ENCODE measurements around the gene SPDYE6. TPM values are rescaled to one million over a fixed set of nuclear protein-coding genes. Genes with fewer than 3 reads are reported as not detected.
"Not testable (repeated sequence)": the region's sequence is repeated elsewhere in the genome, so short reads cannot be mapped to it uniquely, and the experiment has no call there.

SPDYE6 gene
- polyA plus RNA-seq, 3 donors: 0.12 to 0.29 TPM; not detected in 1

DNA sequence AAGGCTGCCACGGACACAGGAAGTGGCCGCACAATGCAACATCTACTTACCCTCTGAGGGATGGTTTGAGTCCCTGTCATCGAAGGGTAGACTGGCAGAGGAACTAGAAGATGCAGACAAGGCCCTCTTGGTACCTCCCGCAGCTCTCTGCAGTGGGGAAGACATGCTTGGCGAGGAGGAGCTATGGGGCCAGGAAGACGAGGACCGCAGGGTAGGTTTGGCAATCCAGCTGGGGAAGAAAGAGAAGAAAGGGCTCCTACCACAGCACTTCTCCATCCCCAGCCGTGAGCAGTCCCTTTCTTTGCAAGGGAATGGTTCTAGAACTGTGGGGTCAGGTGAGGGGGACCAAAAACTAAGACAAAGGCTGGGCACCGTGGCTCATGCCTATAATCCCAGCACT lies 26.9 kb downstream of the SPDYE6 start:
- DNase-seq; H2AFZ ChIP-seq (ENCODE audit: insufficient read depth, low read depth, low read length, poor library complexity, severe bottlenecking); H3K9me3 ChIP-seq (replicated peaks in 1 of 2; ENCODE audit: control insufficient read depth in 1 of 2, insufficient read depth in 1 of 2, low read length in 2 of 2); H4K20me1 ChIP-seq (ENCODE audit: insufficient read depth, low read length); H3K4me1 ChIP-seq (ENCODE audit: control insufficient read depth in 1 of 2, insufficient read depth in 2 of 2, low read length in 2 of 2); intact Hi-C loops (cut with micrococcal nuclease); H3K27me3 ChIP-seq (ENCODE audit: control insufficient read depth in 2 of 2, insufficient read depth in 2 of 2, low read length in 2 of 2); H3K4me2 ChIP-seq (replicated peaks; ENCODE audit: extremely low read depth, low read length, poor library complexity, severe bottlenecking); H3K9me3 Mint-ChIP-seq; H3K27me3 Mint-ChIP-seq (ENCODE audit: low read depth in 3 of 3); H3K4me3 Mint-ChIP-seq; H3K9ac ChIP-seq (ENCODE audit: insufficient read depth, low read length, poor library complexity, severe bottlenecking); H3K4me3 ChIP-seq (replicated peaks in 1 of 3; ENCODE audit: low read depth in 2 of 3, low read length in 3 of 3); H3K27ac Mint-ChIP-seq; H3K36me3 ChIP-seq (replicated peaks in 1 of 2; ENCODE audit: control insufficient read depth in 1 of 2, insufficient read depth in 2 of 2, low read length in 2 of 2); H3K27ac ChIP-seq (ENCODE audit: low read depth in 1 of 2, low read length in 2 of 2); H3K79me2 ChIP-seq (ENCODE audit: insufficient read depth, low read length); H3K36me3 Mint-ChIP-seq: not testable (repeated sequence)
- peaks cover 17% of the 10 kb centered on the region for H3K4me1 Mint-ChIP-seq
- 82% methylated on average over 2 of the region's 9 CpGs for WGBS (ENCODE audit: insufficient coverage)

DNA sequence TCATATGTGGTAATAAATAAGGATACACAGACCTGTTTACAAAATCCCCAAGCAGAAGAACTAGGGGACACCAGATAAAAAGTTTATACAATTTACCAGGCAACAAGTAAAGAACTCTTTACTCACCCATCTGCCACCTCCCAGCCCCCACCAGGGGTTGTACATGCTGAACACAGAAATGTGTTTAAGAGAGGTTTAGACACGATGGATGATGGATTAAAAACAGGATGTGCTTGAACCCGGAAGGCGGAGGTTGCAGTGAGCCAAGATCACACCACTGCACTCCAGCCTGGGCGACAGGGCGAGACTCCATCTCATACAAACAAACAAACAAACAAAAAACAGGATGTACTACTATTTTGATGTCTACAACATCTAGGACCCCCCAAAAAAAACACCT lies 27.4 kb downstream of the SPDYE6 start:
- H3K4me3 Mint-ChIP-seq; H3K4me3 ChIP-seq (replicated peaks in 1 of 3; ENCODE audit: low read depth in 2 of 3, low read length in 3 of 3); H2AFZ ChIP-seq (ENCODE audit: insufficient read depth, low read depth, low read length, poor library complexity, severe bottlenecking); H3K36me3 ChIP-seq (replicated peaks in 1 of 2; ENCODE audit: control insufficient read depth in 1 of 2, insufficient read depth in 2 of 2, low read length in 2 of 2); H3K4me2 ChIP-seq (replicated peaks; ENCODE audit: extremely low read depth, low read length, poor library complexity, severe bottlenecking); intact Hi-C loops (cut with micrococcal nuclease); H3K27ac ChIP-seq (ENCODE audit: low read depth in 1 of 2, low read length in 2 of 2); H3K9me3 Mint-ChIP-seq; DNase-seq; H3K27me3 ChIP-seq (ENCODE audit: control insufficient read depth in 2 of 2, insufficient read depth in 2 of 2, low read length in 2 of 2); H3K4me1 ChIP-seq (ENCODE audit: control insufficient read depth in 1 of 2, insufficient read depth in 2 of 2, low read length in 2 of 2); H3K9me3 ChIP-seq (replicated peaks in 1 of 2; ENCODE audit: control insufficient read depth in 1 of 2, insufficient read depth in 1 of 2, low read length in 2 of 2); H4K20me1 ChIP-seq (ENCODE audit: insufficient read depth, low read length); H3K27ac Mint-ChIP-seq; H3K9ac ChIP-seq (ENCODE audit: insufficient read depth, low read length, poor library complexity, severe bottlenecking); H3K36me3 Mint-ChIP-seq; H3K79me2 ChIP-seq (ENCODE audit: insufficient read depth, low read length): not testable (repeated sequence)
- H3K27me3 Mint-ChIP-seq (ENCODE audit: low read depth in 3 of 3): peaks cover 5 to 11% (median 6%) of the 10 kb centered on the region in 3 donors
- WGBS (ENCODE audit: insufficient coverage): no CpG with 5 or more reads among the region's 5 CpGs
- H3K4me1 Mint-ChIP-seq: peaks cover 17% of the 10 kb centered on the region

DNA sequence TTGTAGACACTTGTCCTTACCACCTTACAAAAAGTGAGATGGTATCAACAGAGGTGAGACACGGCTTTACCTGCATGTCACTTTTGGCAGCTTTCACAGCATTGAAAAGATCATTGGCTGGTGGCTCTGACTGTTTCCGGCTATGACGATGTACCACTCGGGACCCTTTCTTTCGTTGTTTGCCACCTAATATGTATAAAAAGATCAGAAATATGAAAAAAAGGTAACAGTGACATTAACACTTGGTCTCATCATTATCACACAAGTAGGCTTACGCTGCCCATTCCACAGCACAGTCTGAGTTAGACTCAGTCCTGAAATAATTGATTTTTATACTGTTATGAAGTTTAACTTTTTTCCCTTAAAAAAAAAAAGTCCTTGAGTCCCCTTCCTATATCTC lies 29.1 kb downstream of the SPDYE6 start:
- H3K27ac Mint-ChIP-seq; H3K79me2 ChIP-seq (ENCODE audit: insufficient read depth, low read length); H3K4me3 ChIP-seq (replicated peaks in 1 of 3; ENCODE audit: low read depth in 2 of 3, low read length in 3 of 3); intact Hi-C loops (cut with micrococcal nuclease); H3K36me3 ChIP-seq (replicated peaks in 1 of 2; ENCODE audit: control insufficient read depth in 1 of 2, insufficient read depth in 2 of 2, low read length in 2 of 2); H3K9me3 ChIP-seq (replicated peaks in 1 of 2; ENCODE audit: control insufficient read depth in 1 of 2, insufficient read depth in 1 of 2, low read length in 2 of 2); H3K9me3 Mint-ChIP-seq; H3K27me3 ChIP-seq (ENCODE audit: control insufficient read depth in 2 of 2, insufficient read depth in 2 of 2, low read length in 2 of 2); DNase-seq; H2AFZ ChIP-seq (ENCODE audit: insufficient read depth, low read depth, low read length, poor library complexity, severe bottlenecking); H4K20me1 ChIP-seq (ENCODE audit: insufficient read depth, low read length); H3K9ac ChIP-seq (ENCODE audit: insufficient read depth, low read length, poor library complexity, severe bottlenecking); H3K36me3 Mint-ChIP-seq; H3K27ac ChIP-seq (ENCODE audit: low read depth in 1 of 2, low read length in 2 of 2); H3K4me1 ChIP-seq (ENCODE audit: control insufficient read depth in 1 of 2, insufficient read depth in 2 of 2, low read length in 2 of 2); H3K4me3 Mint-ChIP-seq; H3K4me2 ChIP-seq (replicated peaks; ENCODE audit: extremely low read depth, low read length, poor library complexity, severe bottlenecking): not testable (repeated sequence)
- 100% methylated on average over 1 of the region's 6 CpGs for WGBS (ENCODE audit: insufficient coverage)
- H3K27me3 Mint-ChIP-seq (ENCODE audit: low read depth in 3 of 3): peaks cover 5 to 11% (median 7%) of the 10 kb centered on the region in 3 donors
- peaks cover 20% of the 10 kb centered on the region for H3K4me1 Mint-ChIP-seq
